HFF-Myc (cell line): ENCODE results near the gene CHCHD6.

ENCODE experiments used
- DNase-seq: peaks from one replicate; pipeline ENCODE4 v3.0.0-alpha.2; 2011; ENCODE audit warnings: low read depth; ENCODE audit errors: extremely low read depth
- H3K4me3 ChIP-seq: replicated peaks from 2 replicates; pipeline ENCODE4 v1.5.1; 2011; ENCODE audit warnings: low read depth, mild to moderate bottlenecking, control low read depth, low read length
- CTCF ChIP-seq: IDR thresholded peaks from 2 replicates; pipeline ENCODE4 v1.5.1; 2012; ENCODE audit warnings: mild to moderate bottlenecking, low read depth, low read length, control low read depth; ENCODE audit errors: missing control alignments

CHCHD6 gene

GRCh38 chr3:126816298-126816697 is 112.3 kb downstream of the CHCHD6 start:
- H3K4me3 ChIP-seq = no peak overlapping the region
- no peak for DNase-seq
- TF ChIP-seq CTCF = no peak

- no peak for TF ChIP-seq CTCF
- H3K4me3 ChIP-seq = no peak overlapping the region
- DNase-seq = no peak
Observed at GRCh38 chr3:126816986-126817777, 113.1 kb downstream of the CHCHD6 start.

GRCh38 chr3:126817781-126818180 is 113.7 kb downstream of the CHCHD6 start:
- H3K4me3 ChIP-seq = no peak overlapping the region
- no peak for DNase-seq
- no peak for TF ChIP-seq CTCF

GRCh38 chr3:126818400-126819095 is 114.5 kb downstream of the CHCHD6 start:
- no peak for TF ChIP-seq CTCF
- DNase-seq = no peak
- no peak overlapping the region for H3K4me3 ChIP-seq

GRCh38 chr3:126826693-126827092 is 122.7 kb downstream of the CHCHD6 start:
- DNase-seq = no peak
- no peak for TF ChIP-seq CTCF
- no peak overlapping the region for H3K4me3 ChIP-seq

- DNase-seq = no peak
- H3K4me3 ChIP-seq = no peak overlapping the region
- TF ChIP-seq CTCF = no peak
Observed at GRCh38 chr3:126827121-126827520, 123.1 kb downstream of the CHCHD6 start.
